ENCODE data around the gene DRGX.

GRCh38 chr10:49396666-49396999 lies 744 bp upstream of the DRGX start:
- no peak for TF ChIP-seq POLR2AphosphoS5 (IDR thresholded peaks at IDR 0.05; ENCODE audit: borderline replicate concordance, low read depth, low read length)
- no peak for TF ChIP-seq FOXP2 (optimal IDR thresholded peaks at IDR 0.05; ENCODE audit: control extremely low read depth, extremely low read length, insufficient read depth)
- TF ChIP-seq EZH2 (IDR thresholded peaks at IDR 0.05): no peak

Data from SK-N-MC (cell line).